ENCODE results near the gene LPP. TPM values are rescaled to one million over a fixed set of nuclear protein-coding genes. Genes with fewer than 3 reads are reported as not detected.

LPP gene
- total and polyA plus RNA-seq, 9 of the 15 experiments (the other 6 are each of a cell fraction or from before 2014, with no cell fraction given) = 0.07 to 0.18 TPM; not detected in 7

DNA sequence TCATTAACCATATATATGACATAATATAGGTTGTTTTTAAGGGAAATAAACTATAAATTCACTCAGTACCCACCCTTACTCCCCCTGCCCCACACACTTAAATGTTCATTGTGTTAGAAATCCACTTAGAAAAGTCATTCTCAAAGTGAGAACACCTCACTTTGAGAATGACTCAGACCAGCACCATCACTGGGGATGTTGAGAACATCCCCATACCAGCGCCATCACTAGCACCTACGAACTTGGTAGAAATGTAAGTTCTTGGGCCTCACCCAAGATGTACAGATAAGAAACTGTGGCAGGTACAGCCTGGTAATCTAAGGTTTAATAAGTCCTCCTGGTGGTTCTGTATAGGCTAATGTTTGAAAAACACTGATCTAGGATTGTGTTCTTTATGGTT is 362.6 kb downstream of the LPP start (continued):
- TF ChIP-seq PRDM10 (IDR thresholded peaks at IDR 0.05; ENCODE audit: partially characterized antibody) (no peak), NFE2L1 (tag; IDR thresholded peaks at IDR 0.05; ENCODE audit: borderline replicate concordance, low read depth) (no peak), RBM17 (IDR thresholded peaks at IDR 0.05; ENCODE audit: borderline replicate concordance, low read depth, low read length) (no peak)
- TF ChIP-seq, protein P1, sequence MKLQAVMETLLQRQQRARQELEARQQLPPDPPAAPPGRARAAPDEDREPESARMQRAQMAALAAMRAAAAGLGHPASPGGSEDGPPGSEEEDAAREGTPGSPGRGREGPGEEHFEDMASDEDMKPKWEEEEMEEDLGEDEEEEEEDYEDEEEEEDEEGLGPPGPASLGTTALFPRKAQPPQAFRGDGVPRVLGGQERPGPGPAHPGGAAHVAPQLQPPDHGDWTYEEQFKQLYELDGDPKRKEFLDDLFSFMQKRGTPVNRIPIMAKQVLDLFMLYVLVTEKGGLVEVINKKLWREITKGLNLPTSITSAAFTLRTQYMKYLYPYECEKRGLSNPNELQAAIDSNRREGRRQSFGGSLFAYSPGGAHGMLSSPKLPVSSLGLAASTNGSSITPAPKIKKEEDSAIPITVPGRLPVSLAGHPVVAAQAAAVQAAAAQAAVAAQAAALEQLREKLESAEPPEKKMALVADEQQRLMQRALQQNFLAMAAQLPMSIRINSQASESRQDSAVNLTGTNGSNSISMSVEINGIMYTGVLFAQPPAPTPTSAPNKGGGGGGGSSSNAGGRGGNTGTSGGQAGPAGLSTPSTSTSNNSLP (IDR thresholded peaks at IDR 0.05; ENCODE audit: borderline replicate concordance, low read depth, low read length) = no peak

DNA sequence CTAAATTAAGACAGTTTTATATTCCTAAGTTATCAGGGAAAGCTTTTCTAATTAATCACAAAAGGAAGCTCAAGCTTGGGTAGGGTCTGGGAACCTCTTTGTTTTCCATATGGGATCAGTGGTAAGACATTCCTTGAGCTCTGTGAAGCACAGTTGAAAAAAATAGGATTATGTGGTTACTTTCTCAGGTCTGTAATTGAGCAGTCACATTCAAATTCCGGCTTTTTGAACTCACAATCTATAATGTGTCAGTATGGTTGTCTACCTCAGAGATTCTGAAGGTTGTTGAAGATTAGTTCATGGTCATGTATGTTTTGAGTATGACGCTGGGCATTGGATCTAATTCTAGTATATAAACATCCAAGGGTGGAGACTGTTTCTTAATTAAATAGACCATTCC is 364.5 kb downstream of the LPP start:
- in situ Hi-C loops (cut with MboI) (no loop called here), intact Hi-C loops (cut with micrococcal nuclease) (no loop called here)
- CTCF ChIA-PET (ENCODE audit: low intra/inter-chr PET ratio) = no interaction called here
- no peak for FAIRE-seq
- WGBS (ENCODE audit: insufficient coverage, low coverage, missing lambda C conversion rate) = 0% methylated on average over 2 of the region's 2 CpGs
- H2AFZ ChIP-seq (ENCODE audit: low read depth, low read length) = no peak overlapping the region
- H4K20me1 ChIP-seq (replicated peaks; ENCODE audit: control insufficient read depth, insufficient read depth, low read length) = no peaks in the 10 kb centered on the region
- H3K27me3 ChIP-seq (ENCODE audit: control insufficient read depth in 2 of 2, insufficient read depth in 2 of 2, low read length in 2 of 2) = no peaks in the 10 kb centered on the region
- H3K9me3 ChIP-seq (replicated peaks; ENCODE audit: control insufficient read depth, insufficient read depth, low read depth, low read length) = no peaks in the 10 kb centered on the region
- no peak overlapping the region for H3K4me3 ChIP-seq
- ATAC-seq = no peak
- no peak overlapping the region for H3K9ac ChIP-seq (ENCODE audit: insufficient read depth in 1 of 2, low read depth in 2 of 2, low read length in 2 of 2)
- no peak overlapping the region for H3K4me2 ChIP-seq (ENCODE audit: insufficient read depth, low read length)
- BruUV-seq (replicated peaks) = no TSS peak
- no peaks in the 10 kb centered on the region for H3K4me1 ChIP-seq (replicated peaks in 1 of 2; ENCODE audit: control insufficient read depth in 2 of 2, insufficient read depth in 2 of 2, low read length in 2 of 2)
- no peak overlapping the region for H3K27ac ChIP-seq (ENCODE audit: extremely low read depth, low read depth, low read length)
- H3K9me1 ChIP-seq (ENCODE audit: control insufficient read depth, insufficient read depth, low read length) = no peaks in the 10 kb centered on the region
- DNase-seq (ENCODE audit: extremely low read depth in 1 of 4, low spot score in 3 of 4) = no peak
- no peaks in the 10 kb centered on the region for H3K79me2 ChIP-seq (ENCODE audit: control insufficient read depth, insufficient read depth, low read length)
- H3K36me3 ChIP-seq (ENCODE audit: control insufficient read depth, insufficient read depth, low read length) = no peaks in the 10 kb centered on the region
- POLR2A ChIA-PET = no interaction called here
- TF ChIP-seq ZNF143 (CRISPR knock-in tag; IDR thresholded peaks at IDR 0.05) (no peak), MECOM (CRISPR knock-in tag; IDR thresholded peaks at IDR 0.05) (no peak), ZNF57 (CRISPR knock-in tag; IDR thresholded peaks at IDR 0.05) (no peak), RAD51 (IDR thresholded peaks at IDR 0.05; ENCODE audit: borderline replicate concordance, low read depth) (no peak), HNRNPK (IDR thresholded peaks at IDR 0.05; ENCODE audit: low read depth, low read length, poor library complexity, severe bottlenecking) (no peak)

All from K562 (cell line).